Measurements from ENCODE around the gene SMNDC1. TPM values are rescaled to one million over a fixed set of nuclear protein-coding genes. Genes with fewer than 3 reads are reported as not detected.

The SMNDC1 gene
- total and polyA plus RNA-seq, 10 of the 15 experiments (the other 5 are each of a cell fraction or from before 2014, with no cell fraction given), result 4.6 to 37.2 (median 18.1) TPM

GRCh38 chr10:110304780-110305421, at the start of gene SMNDC1 (continued):
- TF ChIP-seq TAF1 (IDR thresholded peaks at IDR 0.05; ENCODE audit: borderline replicate concordance, low read depth, low read length) (peak; percentile 88), NFXL1 (IDR thresholded peaks at IDR 0.05; ENCODE audit: borderline replicate concordance) (no peak), NBN (IDR thresholded peaks at IDR 0.05) (no peak), BHLHE40 (IDR thresholded peaks at IDR 0.05; ENCODE audit: borderline replicate concordance in 1 of 2, low read depth in 2 of 2, low read length in 1 of 2) (peak; percentile 86 to 94), ZNF274 (IDR thresholded peaks at IDR 0.05; ENCODE audit: insufficient read depth, insufficient read length) (no peak), MXI1 (IDR thresholded peaks at IDR 0.05; ENCODE audit: low read depth, low read length) (0 out of 2 replicates have a peak, but pooled peaks have one; percentile 53), SMAD1 (IDR thresholded peaks at IDR 0.05; ENCODE audit: low read depth, partially characterized antibody) (no peak), POLR2A (IDR thresholded peaks at IDR 0.05; ENCODE audit: low read depth, low read length) (peak; percentile 88), RUNX3 (IDR thresholded peaks at IDR 0.05; ENCODE audit: low read length) (0 out of 2 replicates have a peak, but pooled peaks have one; percentile 6), RBBP5 (conservative IDR thresholded peaks at IDR 0.05) (0 out of 2 replicates have a peak, but pooled peaks have one; percentile 6), IRF4 (IDR thresholded peaks at IDR 0.05; ENCODE audit: low read depth, low read length) (no peak), HDAC6 (IDR thresholded peaks at IDR 0.05; ENCODE audit: unreplicated experiment) (no peak), E2F4 (IDR thresholded peaks at IDR 0.05; ENCODE audit: low read depth, low read length) (0 out of 2 replicates have a peak, but pooled peaks have one; percentile 31), CREM (IDR thresholded peaks at IDR 0.05; ENCODE audit: low read depth) (peak; percentile 84), CEBPB (IDR thresholded peaks at IDR 0.05; ENCODE audit: borderline replicate concordance in 1 of 2, low read depth in 2 of 2, low read length in 2 of 2) (no peak), PKNOX1 (IDR thresholded peaks at IDR 0.05) (peak; percentile 81), NR2C1 (IDR thresholded peaks at IDR 0.05) (peak; percentile 19; the same call in 1 of the 2 replicates), MTA3 (IDR thresholded peaks at IDR 0.05; ENCODE audit: borderline replicate concordance, low read length) (no peak), EGR1 (IDR thresholded peaks at IDR 0.05; ENCODE audit: borderline replicate concordance in 1 of 2, low read depth in 2 of 2, low read length in 2 of 2) (0 out of 3 replicates have a peak, but pooled peaks of 1 of the 2 experiments have one; percentile 5), POLR2AphosphoS5 (IDR thresholded peaks at IDR 0.05; ENCODE audit: low read length) (peak; percentile 95), IKZF1 (conservative IDR thresholded peaks at IDR 0.05) (peak; percentile 91), MYB (IDR thresholded peaks at IDR 0.05; ENCODE audit: borderline replicate concordance, low read depth, low read length) (no peak), RAD51 (IDR thresholded peaks at IDR 0.05) (peak; percentile 96), NR2F1 (conservative IDR thresholded peaks at IDR 0.05) (no peak), SP1 (IDR thresholded peaks at IDR 0.05; ENCODE audit: low read depth, low read length) (peak; percentile 37), SREBF2 (IDR thresholded peaks at IDR 0.05; ENCODE audit: low read length) (no peak)
- TF ChIP-seq, protein P1, sequence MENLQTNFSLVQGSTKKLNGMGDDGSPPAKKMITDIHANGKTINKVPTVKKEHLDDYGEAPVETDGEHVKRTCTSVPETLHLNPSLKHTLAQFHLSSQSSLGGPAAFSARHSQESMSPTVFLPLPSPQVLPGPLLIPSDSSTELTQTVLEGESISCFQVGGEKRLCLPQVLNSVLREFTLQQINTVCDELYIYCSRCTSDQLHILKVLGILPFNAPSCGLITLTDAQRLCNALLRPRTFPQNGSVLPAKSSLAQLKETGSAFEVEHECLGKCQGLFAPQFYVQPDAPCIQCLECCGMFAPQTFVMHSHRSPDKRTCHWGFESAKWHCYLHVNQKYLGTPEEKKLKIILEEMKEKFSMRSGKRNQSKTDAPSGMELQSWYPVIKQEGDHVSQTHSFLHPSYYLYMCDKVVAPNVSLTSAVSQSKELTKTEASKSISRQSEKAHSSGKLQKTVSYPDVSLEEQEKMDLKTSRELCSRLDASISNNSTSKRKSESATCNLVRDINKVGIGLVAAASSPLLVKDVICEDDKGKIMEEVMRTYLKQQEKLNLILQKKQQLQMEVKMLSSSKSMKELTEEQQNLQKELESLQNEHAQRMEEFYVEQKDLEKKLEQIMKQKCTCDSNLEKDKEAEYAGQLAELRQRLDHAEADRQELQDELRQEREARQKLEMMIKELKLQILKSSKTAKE (IDR thresholded peaks at IDR 0.05; ENCODE audit: low read depth, poor library complexity, severe bottlenecking), result no peak
- TF ChIP-seq, protein P2, sequence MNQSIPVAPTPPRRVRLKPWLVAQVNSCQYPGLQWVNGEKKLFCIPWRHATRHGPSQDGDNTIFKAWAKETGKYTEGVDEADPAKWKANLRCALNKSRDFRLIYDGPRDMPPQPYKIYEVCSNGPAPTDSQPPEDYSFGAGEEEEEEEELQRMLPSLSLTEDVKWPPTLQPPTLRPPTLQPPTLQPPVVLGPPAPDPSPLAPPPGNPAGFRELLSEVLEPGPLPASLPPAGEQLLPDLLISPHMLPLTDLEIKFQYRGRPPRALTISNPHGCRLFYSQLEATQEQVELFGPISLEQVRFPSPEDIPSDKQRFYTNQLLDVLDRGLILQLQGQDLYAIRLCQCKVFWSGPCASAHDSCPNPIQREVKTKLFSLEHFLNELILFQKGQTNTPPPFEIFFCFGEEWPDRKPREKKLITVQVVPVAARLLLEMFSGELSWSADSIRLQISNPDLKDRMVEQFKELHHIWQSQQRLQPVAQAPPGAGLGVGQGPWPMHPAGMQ (IDR thresholded peaks at IDR 0.05; ENCODE audit: borderline replicate concordance), result peak; percentile 85
